Measurements from ENCODE around the gene SLTM. TPM values are rescaled to one million over a fixed set of nuclear protein-coding genes. Genes with fewer than 3 reads are reported as not detected.
"Not testable (repeated sequence)": the region's sequence is repeated elsewhere in the genome, so short reads cannot be mapped to it uniquely, and the experiment has no call there.

Gene SLTM
- total RNA-seq, 2 experiments from 2014 or later, result 183 to 189 TPM

DNA sequence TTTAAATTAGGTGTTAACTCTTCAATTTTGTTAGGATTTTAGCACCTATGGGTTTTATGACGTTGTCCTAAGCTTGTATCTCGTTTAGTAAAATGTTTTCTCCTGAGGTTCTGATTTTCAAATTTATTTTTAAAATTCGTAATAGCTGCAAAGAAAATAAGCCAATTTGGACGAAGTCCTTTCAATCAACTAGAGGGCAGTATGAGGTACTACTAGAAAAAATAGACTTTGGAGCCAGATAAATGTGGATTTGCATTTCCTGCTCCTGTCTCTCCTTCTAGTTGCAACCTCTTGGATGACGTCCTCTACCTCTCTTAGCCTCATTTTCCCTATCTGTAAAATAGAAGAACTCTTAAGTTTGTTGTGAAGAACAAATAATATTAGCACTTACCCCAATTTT, 81.1 kb downstream of the SLTM start:
- Mint-ChIP-seq H3K36me3 (ENCODE audit: low read depth) (peaks cover 66% of the 10 kb centered on the region), H3K4me1 (ENCODE audit: low read depth) (no peaks in the 10 kb centered on the region), H3K9me3 (no peaks in the 10 kb centered on the region), H3K27ac (no peak overlapping the region), H3K27me3 (no peaks in the 10 kb centered on the region), H3K4me3 (no peak overlapping the region)
- H3K4me3 ChIP-seq (ENCODE audit: low read length), result no peak overlapping the region
- TF ChIP-seq, protein P1, sequence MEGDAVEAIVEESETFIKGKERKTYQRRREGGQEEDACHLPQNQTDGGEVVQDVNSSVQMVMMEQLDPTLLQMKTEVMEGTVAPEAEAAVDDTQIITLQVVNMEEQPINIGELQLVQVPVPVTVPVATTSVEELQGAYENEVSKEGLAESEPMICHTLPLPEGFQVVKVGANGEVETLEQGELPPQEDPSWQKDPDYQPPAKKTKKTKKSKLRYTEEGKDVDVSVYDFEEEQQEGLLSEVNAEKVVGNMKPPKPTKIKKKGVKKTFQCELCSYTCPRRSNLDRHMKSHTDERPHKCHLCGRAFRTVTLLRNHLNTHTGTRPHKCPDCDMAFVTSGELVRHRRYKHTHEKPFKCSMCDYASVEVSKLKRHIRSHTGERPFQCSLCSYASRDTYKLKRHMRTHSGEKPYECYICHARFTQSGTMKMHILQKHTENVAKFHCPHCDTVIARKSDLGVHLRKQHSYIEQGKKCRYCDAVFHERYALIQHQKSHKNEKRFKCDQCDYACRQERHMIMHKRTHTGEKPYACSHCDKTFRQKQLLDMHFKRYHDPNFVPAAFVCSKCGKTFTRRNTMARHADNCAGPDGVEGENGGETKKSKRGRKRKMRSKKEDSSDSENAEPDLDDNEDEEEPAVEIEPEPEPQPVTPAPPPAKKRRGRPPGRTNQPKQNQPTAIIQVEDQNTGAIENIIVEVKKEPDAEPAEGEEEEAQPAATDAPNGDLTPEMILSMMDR (IDR thresholded peaks at IDR 0.05), result no peak
- POLR2A ChIA-PET, result no interaction called here
- intact Hi-C loops (cut with DNase I, micrococcal nuclease), result no loop called here
- H3K4me1 ChIP-seq (ENCODE audit: insufficient read depth, low read length), result no peaks in the 10 kb centered on the region
- H3K27me3 ChIP-seq (ENCODE audit: control insufficient read depth in 1 of 2, insufficient read depth in 2 of 2, low read length in 2 of 2), result no peaks in the 10 kb centered on the region
- ATAC-seq (ENCODE audit: poor library complexity), result no peak
- DNase-seq, result no peak
- H3K36me3 ChIP-seq (ENCODE audit: insufficient read depth, low read length), result peaks cover 17% of the 10 kb centered on the region
- H3K27ac ChIP-seq (ENCODE audit: low read depth in 1 of 2, low read length in 2 of 2), result no peak overlapping the region
- H3K9me3 ChIP-seq (ENCODE audit: control insufficient read depth in 1 of 2, insufficient read depth in 1 of 2, low read length in 2 of 2), result no peaks in the 10 kb centered on the region
- CTCF ChIA-PET, result no interaction called here

DNA sequence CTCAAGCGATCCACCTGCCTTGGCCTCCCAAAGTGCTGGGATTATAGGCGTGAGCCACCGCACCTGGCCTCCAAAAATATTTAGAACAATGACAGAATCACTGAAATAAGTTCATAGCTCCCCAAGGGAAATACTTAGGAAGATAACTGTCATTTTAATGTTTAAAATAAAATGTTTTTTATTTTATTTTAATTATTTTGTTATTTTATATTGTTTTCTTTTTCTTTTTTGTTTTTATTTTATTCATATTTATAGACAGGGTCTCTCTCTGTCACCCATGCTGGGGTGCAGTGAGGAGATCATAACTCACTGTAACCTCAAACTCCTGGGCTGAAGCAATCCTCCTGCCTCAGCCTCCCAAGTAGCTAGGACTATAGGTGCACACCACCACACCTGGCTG, 82.3 kb downstream of the SLTM start:
- H3K27me3 Mint-ChIP-seq; H3K27ac ChIP-seq (ENCODE audit: low read depth in 1 of 2, low read length in 2 of 2); H3K27me3 ChIP-seq (ENCODE audit: control insufficient read depth in 1 of 2, insufficient read depth in 2 of 2, low read length in 2 of 2); H3K9me3 Mint-ChIP-seq; CTCF ChIA-PET; H3K27ac Mint-ChIP-seq; intact Hi-C loops (cut with DNase I, micrococcal nuclease); POLR2A ChIA-PET; H3K4me3 Mint-ChIP-seq; H3K4me3 ChIP-seq (ENCODE audit: low read length); H3K9me3 ChIP-seq (ENCODE audit: control insufficient read depth in 1 of 2, insufficient read depth in 1 of 2, low read length in 2 of 2); H3K4me1 Mint-ChIP-seq (ENCODE audit: low read depth); DNase-seq; ATAC-seq (ENCODE audit: poor library complexity); H3K4me1 ChIP-seq (ENCODE audit: insufficient read depth, low read length): not testable (repeated sequence)
- peaks cover 18% of the 10 kb centered on the region for H3K36me3 ChIP-seq (ENCODE audit: insufficient read depth, low read length)
- peaks cover 72% of the 10 kb centered on the region for H3K36me3 Mint-ChIP-seq (ENCODE audit: low read depth)

DNA sequence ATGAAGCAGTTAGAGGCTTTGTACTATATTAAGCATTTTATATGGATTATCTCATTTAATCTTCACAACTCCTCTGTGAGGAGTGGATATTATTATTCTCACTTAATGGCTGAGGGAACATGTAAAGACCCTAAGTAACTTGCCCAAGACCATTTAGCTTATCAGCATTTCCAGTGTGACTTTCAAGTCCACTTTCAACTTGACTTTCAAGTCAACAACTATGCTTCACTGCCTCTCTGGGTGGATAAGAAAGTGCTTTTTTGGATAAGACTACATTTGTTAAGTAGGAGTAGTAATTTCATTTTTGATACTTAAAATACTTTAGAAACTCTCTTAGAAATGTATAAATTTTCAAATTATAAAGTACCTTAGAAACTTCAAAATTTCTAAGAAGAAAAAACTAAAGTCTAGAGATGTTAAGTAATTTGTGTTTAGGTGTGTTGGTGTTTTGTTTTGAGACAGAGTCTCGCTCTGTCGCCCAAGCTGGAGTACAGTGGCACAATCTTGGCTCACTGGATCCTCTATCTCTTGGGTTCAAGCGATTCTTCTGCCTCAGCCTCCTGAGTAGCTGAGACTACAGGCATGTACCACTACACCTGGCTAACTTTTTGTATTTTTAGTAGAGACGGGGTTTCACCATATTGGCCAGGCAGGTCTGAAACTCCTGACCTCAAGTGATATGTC, 90.6 kb downstream of the SLTM start:
- Mint-ChIP-seq H3K27me3 (no peaks in the 10 kb centered on the region), H3K36me3 (ENCODE audit: low read depth) (peaks cover 31% of the 10 kb centered on the region), H3K4me3 (no peak overlapping the region), H3K4me1 (ENCODE audit: low read depth) (no peaks in the 10 kb centered on the region), H3K9me3 (no peaks in the 10 kb centered on the region), H3K27ac (no peak overlapping the region)
- ChIA-PET CTCF (no interaction called here), POLR2A (no interaction called here)
- DNase-seq (no peak), ATAC-seq (ENCODE audit: poor library complexity) (no peak)
- Histone ChIP-seq H3K36me3 (ENCODE audit: insufficient read depth, low read length) (peaks cover 11% of the 10 kb centered on the region), H3K27me3 (ENCODE audit: control insufficient read depth in 1 of 2, insufficient read depth in 2 of 2, low read length in 2 of 2) (no peaks in the 10 kb centered on the region), H3K4me3 (ENCODE audit: low read length) (no peak overlapping the region), H3K4me1 (ENCODE audit: insufficient read depth, low read length) (no peaks in the 10 kb centered on the region), H3K27ac (ENCODE audit: low read depth in 1 of 2, low read length in 2 of 2) (no peak overlapping the region), H3K9me3 (ENCODE audit: control insufficient read depth in 1 of 2, insufficient read depth in 1 of 2, low read length in 2 of 2) (no peaks in the 10 kb centered on the region)
- TF ChIP-seq, protein P1 (IDR thresholded peaks at IDR 0.05), result no peak
- intact Hi-C loops (cut with DNase I, micrococcal nuclease), result no loop called here

DNA sequence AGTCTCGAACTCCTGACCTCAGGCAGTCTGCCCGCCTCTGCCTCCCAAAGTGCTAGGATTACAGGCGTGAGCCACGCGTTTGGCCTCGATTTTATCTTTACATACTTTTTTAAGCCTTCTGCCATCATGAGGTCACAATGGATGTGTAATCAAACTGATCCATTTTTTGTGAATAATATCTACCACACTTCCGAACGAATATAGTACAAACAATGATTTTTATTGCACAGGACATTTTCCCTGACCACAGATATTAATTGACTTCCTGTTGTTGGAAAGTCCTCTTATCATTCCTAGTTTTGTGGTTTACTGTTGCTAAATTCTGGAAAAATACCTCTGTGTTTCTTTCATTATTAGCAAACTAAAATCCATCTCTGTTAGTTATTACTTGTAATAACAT, 93.4 kb downstream of the SLTM start:
- ATAC-seq (ENCODE audit: poor library complexity) (no peak), DNase-seq (no peak)
- TF ChIP-seq, protein P1 (IDR thresholded peaks at IDR 0.05), result peak; percentile 1
- peaks cover 5% of the 10 kb centered on the region for H3K36me3 ChIP-seq (ENCODE audit: insufficient read depth, low read length)
- no peak overlapping the region for H3K4me3 Mint-ChIP-seq
- no peaks in the 10 kb centered on the region for H3K27me3 Mint-ChIP-seq
- H3K36me3 Mint-ChIP-seq (ENCODE audit: low read depth), result peaks cover 20% of the 10 kb centered on the region
- ChIA-PET CTCF (interaction anchor here (0.6 kb wide), 1 partner anchor 406 kb away, joined by 3 read pairs; no protein-coding TSS in a partner anchor), POLR2A (interaction anchor here (0.6 kb wide), 1 partner anchor 175 kb away, joined by 3 read pairs; no protein-coding TSS in a partner anchor)
- no peak overlapping the region for H3K27ac Mint-ChIP-seq
- H3K4me1 Mint-ChIP-seq (ENCODE audit: low read depth), result no peaks in the 10 kb centered on the region
- H3K9me3 ChIP-seq (ENCODE audit: control insufficient read depth in 1 of 2, insufficient read depth in 1 of 2, low read length in 2 of 2), result no peaks in the 10 kb centered on the region
- H3K4me3 ChIP-seq (ENCODE audit: low read length), result no peak overlapping the region
- H3K4me1 ChIP-seq (ENCODE audit: insufficient read depth, low read length), result no peaks in the 10 kb centered on the region
- H3K9me3 Mint-ChIP-seq, result no peaks in the 10 kb centered on the region
- H3K27me3 ChIP-seq (ENCODE audit: control insufficient read depth in 1 of 2, insufficient read depth in 2 of 2, low read length in 2 of 2), result no peaks in the 10 kb centered on the region
- H3K27ac ChIP-seq (ENCODE audit: low read depth in 1 of 2, low read length in 2 of 2), result no peak overlapping the region
- intact Hi-C loops (cut with DNase I, micrococcal nuclease), result no loop called here

Measured in CD4-positive, alpha-beta T cell (primary cell).